Activated CD4-positive, alpha-beta T cell treated with anti-CD3 and anti-CD28 coated beads, Interleukin-2, amount 50 U/mL, for 16 hours (primary cell): Measurements from ENCODE around the gene RAD18.

Experiments
- DNase-seq: peaks from one replicate; pipeline ENCODE4 v3.0.0-alpha.2; 2020

Gene RAD18

GRCh38 chr3:8964436-8965370 lies 1.4 kb upstream of the RAD18 start:
- DNase-seq = no peak

GRCh38 chr3:8962226-8962861 lies 928 bp downstream of the RAD18 start:
- DNase-seq = no peak

- DNase-seq = no peak
Observed at GRCh38 chr3:8959668-8960067, 3.6 kb downstream of the RAD18 start.

- DNase-seq = no peak
Observed at GRCh38 chr3:8954938-8955763, 8.1 kb downstream of the RAD18 start.

GRCh38 chr3:8953313-8953712 lies 10.0 kb downstream of the RAD18 start:
- DNase-seq = no peak

GRCh38 chr3:8952130-8952529 lies 11.1 kb downstream of the RAD18 start:
- DNase-seq = no peak

- DNase-seq = no peak
Observed at GRCh38 chr3:8945890-8946600, 17.2 kb downstream of the RAD18 start.

GRCh38 chr3:8942746-8943488 lies 20.4 kb downstream of the RAD18 start:
- no peak for DNase-seq

GRCh38 chr3:8942115-8942514 lies 21.2 kb downstream of the RAD18 start:
- no peak for DNase-seq

- peak; percentile 9 for DNase-seq
Observed at GRCh38 chr3:8938021-8938420, 25.3 kb downstream of the RAD18 start.

GRCh38 chr3:8937064-8938020 lies 25.9 kb downstream of the RAD18 start:
- no peak for DNase-seq

- DNase-seq = no peak
Observed at GRCh38 chr3:8932507-8932906, 30.8 kb downstream of the RAD18 start.

- no peak for DNase-seq
Observed at GRCh38 chr3:8931342-8931741, 31.9 kb downstream of the RAD18 start.

- no peak for DNase-seq
Observed at GRCh38 chr3:8929860-8930259, 33.4 kb downstream of the RAD18 start.

- DNase-seq = no peak
Observed at GRCh38 chr3:8914491-8914890, 48.8 kb downstream of the RAD18 start.

GRCh38 chr3:8911781-8912180 lies 51.5 kb downstream of the RAD18 start:
- DNase-seq = no peak

- DNase-seq = no peak
Observed at GRCh38 chr3:8909160-8909559, 54.1 kb downstream of the RAD18 start.

GRCh38 chr3:8903191-8903590 lies 60.1 kb downstream of the RAD18 start:
- DNase-seq = no peak

GRCh38 chr3:8900869-8901268 lies 62.4 kb downstream of the RAD18 start:
- DNase-seq = no peak

- DNase-seq = no peak
Observed at GRCh38 chr3:8899876-8900460, 63.3 kb downstream of the RAD18 start.
